ENCODE results near the gene EIF2A. TPM values are rescaled to one million over a fixed set of nuclear protein-coding genes. Genes with fewer than 3 reads are reported as not detected.

The EIF2A gene
- total RNA-seq, 1 donor from 2014 or later, result 30.0 TPM

DNA sequence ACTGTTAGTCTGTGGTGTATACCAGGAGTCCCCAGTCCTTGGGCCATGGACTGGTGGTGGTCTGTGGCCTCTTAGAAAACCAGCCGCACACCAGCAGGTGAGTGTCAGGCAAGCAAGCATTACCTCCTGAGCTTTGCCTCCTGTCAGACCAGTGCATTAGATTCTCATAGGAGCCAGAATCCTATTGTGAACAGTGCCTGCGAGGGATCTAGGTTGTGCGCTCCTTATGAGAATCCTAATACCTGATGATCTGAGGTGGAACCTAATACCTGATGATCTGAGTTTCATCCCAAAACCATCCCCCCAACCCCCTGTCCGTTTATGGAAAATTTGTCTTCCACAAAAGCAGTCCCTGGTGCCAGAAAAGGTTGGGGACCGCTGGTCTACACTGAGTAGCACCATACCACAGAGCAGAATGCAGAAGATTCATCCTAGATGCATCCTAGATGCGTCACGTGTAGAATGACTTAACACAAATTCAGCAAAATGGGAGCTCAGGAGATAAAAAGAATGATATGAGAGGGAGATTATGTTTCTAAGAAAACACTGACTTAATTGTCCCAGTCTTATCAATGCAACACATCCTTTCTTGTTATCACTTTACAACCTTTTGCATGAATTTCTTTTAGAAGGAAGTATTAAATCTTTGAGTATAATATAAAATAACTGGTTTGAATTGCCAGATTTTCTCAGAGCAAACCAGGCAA lies 85.1 kb downstream of the EIF2A start:
- no peak for ATAC-seq

DNA sequence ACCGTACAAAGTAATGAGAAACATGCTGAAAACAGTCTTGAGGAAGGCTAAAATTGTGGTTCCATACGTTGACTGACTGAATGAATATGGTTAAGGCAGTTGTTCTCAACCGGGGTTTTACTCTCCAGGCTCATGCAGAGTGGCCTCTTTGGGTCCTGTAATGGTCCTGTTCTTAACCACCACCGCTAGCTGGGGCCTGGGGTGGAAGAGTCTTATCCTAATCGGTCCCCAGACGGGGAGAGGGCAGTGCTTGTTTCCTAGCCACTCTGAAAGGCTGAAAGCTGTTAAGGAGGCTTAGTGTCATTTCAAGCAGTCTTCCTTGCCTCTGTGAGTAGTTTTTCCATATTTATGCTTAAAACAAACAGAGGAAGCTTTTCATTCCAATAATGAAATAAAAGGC lies 88.5 kb downstream of the EIF2A start:
- DNase-seq (ENCODE audit: low spot score) (no peak), ATAC-seq (no peak)

More for the DNA sequence above, 85.1 kb downstream of the EIF2A start:
- no peak for DNase-seq (ENCODE audit: low spot score)

DNA sequence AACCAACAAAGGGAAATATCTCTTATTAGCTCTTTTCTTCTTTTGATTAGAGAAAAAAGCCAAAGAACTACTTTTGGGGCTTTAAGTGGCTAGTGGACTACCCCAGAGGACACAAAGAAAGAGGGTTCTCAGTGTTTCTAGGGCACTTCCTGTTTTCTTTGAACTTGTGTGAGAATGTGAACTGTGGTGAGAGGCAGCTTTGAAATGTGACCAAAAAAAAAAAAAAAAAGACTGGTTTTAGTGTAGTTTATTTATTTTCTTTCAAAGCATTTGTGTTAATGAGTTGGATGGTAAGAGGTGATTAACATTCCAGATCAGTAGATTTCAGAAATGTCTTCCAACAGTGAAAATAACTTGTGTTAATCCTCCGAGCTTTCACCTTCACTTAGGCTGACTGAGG lies 88.9 kb downstream of the EIF2A start:
- no peak for ATAC-seq
- DNase-seq (ENCODE audit: low spot score), result no peak

Other genes with a start within 250 kb of the EIF2A start
- gene TSC22D2, start 138.5 kb upstream of the EIF2A start, total RNA-seq, result 8.5 TPM
- gene SERP1, start 291 bp upstream of the EIF2A start, total RNA-seq, result 120 TPM
- 42.5 TPM for gene SELENOT, start 56.5 kb downstream of the EIF2A start, total RNA-seq
- gene ERICH6, start 157.1 kb downstream of the EIF2A start, total RNA-seq, result not detected
- gene SIAH2, start 216.4 kb downstream of the EIF2A start, total RNA-seq, result 39.5 TPM